PFSK-1 (cell line): ENCODE measurements around the gene GJD2.
A peak's percentile ranks its signal among the peaks of the same experiment; 100 is the strongest.

ENCODE experiments used
- FOXP2 ChIP-seq: optimal IDR thresholded peaks from 2 replicates; pipeline ENCODE3; 2011; ENCODE audit warnings: borderline replicate concordance, control low read depth, inconsistent platforms; ENCODE audit not compliant: insufficient read depth; ENCODE audit errors: extremely low read length, extremely low read depth
- POLR2AphosphoS5 ChIP-seq: IDR thresholded peaks from 2 replicates; pipeline ENCODE4 v1.6.1; 2012; ENCODE audit warnings: low read depth, mild to moderate bottlenecking, control low read depth, low read length, moderate library complexity
- SIN3A ChIP-seq: IDR thresholded peaks from 2 replicates; pipeline ENCODE4 v1.6.1; 2012; ENCODE audit warnings: mild to moderate bottlenecking, low read length, moderate library complexity, borderline replicate concordance; ENCODE audit not compliant: insufficient read depth
- TAF1 ChIP-seq: IDR thresholded peaks from 2 replicates; pipeline ENCODE4 v1.6.1; 2012; ENCODE audit warnings: low read length, control low read depth, borderline replicate concordance; ENCODE audit not compliant: insufficient read depth
- TF ChIP-seq, protein P1 (sequence below), 2 experiments: IDR thresholded peaks; 2 replicates each; pipeline versions ENCODE4 v1.6.1 to v1.8.0; 2011 to 2012; ENCODE audit warnings: low read depth in 2 of 2, low read length in 2 of 2, control low read depth in 1 of 2, inconsistent platforms in 1 of 2, mild to moderate bottlenecking in 1 of 2, moderate library complexity in 1 of 2; ENCODE audit not compliant: insufficient read depth in 1 of 2

Gene GJD2

DNA sequence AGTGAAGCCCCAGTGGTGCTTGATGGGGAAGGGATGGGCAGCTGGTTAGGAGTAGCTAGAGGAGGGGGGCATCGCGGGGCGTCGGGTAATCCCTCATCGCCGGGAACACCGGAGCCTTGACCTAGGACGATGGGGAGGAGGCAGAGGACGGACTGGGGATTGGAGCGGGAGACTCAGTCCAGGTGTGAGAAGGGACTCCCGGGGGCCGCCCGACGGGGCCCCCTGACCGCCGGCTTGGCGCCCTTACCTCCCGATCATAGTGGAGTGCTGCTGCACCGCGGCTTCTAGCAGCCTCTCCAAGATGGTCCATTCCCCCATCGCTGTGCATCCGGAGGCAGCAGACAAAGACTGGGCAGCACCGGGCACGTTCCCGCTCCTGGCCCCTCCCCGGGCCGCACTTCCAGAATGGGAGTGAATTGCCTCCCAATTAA is 612 bp downstream of the GJD2 start:
- TF ChIP-seq POLR2AphosphoS5: no peak

DNA sequence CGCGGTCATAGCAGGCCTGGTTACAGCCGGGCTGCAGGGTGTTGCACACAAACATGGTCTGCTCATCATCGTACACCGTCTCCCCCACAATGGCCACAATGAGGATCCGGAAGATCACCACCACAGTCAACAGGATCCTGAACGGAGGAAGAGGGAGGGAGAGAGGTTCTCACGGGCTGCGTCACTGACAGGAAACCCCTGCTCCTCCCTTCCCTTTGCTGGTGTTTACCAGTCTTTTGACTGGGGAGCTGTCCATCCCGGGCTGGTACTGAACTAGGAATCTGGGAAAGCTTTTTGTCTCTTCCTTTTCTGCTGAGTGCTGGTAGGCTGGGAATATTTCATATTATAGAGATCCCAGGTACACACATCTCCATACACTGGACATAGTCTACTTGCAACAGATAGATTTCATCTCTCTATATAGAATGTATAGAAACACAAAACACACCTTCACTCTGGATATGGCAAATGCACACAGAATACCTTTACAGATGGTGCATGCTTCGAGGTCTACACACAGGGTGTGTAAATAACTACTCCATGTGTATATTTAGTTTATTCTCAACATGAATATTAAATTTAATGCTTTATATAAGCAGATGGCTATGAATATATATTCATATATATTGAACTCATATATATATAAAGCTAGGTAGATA is 1.4 kb downstream of the GJD2 start:
- TF ChIP-seq FOXP2: peak; percentile 95
- TF ChIP-seq, protein P1, sequence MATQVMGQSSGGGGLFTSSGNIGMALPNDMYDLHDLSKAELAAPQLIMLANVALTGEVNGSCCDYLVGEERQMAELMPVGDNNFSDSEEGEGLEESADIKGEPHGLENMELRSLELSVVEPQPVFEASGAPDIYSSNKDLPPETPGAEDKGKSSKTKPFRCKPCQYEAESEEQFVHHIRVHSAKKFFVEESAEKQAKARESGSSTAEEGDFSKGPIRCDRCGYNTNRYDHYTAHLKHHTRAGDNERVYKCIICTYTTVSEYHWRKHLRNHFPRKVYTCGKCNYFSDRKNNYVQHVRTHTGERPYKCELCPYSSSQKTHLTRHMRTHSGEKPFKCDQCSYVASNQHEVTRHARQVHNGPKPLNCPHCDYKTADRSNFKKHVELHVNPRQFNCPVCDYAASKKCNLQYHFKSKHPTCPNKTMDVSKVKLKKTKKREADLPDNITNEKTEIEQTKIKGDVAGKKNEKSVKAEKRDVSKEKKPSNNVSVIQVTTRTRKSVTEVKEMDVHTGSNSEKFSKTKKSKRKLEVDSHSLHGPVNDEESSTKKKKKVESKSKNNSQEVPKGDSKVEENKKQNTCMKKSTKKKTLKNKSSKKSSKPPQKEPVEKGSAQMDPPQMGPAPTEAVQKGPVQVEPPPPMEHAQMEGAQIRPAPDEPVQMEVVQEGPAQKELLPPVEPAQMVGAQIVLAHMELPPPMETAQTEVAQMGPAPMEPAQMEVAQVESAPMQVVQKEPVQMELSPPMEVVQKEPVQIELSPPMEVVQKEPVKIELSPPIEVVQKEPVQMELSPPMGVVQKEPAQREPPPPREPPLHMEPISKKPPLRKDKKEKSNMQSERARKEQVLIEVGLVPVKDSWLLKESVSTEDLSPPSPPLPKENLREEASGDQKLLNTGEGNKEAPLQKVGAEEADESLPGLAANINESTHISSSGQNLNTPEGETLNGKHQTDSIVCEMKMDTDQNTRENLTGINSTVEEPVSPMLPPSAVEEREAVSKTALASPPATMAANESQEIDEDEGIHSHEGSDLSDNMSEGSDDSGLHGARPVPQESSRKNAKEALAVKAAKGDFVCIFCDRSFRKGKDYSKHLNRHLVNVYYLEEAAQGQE (IDR thresholded peaks at IDR 0.05; ENCODE audit: insufficient read depth in 1 of 2, low read depth in 2 of 2, low read length in 2 of 2): peak; percentile 96 to 99
- TF ChIP-seq POLR2AphosphoS5: no peak
- TF ChIP-seq SIN3A: peak; percentile 89; the same call in 1 of the 2 replicates
- no peak for TF ChIP-seq TAF1

DNA sequence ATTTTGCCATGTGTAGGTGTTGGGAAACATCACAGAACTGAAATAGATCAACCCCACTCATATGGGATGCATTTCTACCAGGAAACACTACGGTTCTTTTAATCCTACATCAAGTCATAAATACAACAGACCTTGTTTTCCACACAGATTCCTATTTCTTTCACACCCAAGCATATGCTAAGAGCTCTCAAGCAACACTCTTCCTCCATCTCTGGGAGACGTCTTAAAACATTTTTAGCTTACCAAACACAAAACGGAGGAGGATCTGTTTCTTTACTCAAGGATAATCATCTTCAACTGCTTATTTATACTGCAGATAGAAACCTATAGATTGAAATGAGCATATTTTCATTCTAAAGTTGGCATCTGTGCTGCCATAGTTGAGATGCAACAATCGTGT is 5.1 kb downstream of the GJD2 start:
- TF ChIP-seq SIN3A (no peak), FOXP2 (no peak), POLR2AphosphoS5 (no peak), TAF1 (no peak)
- TF ChIP-seq, protein P1 (IDR thresholded peaks at IDR 0.05; ENCODE audit: insufficient read depth in 1 of 2, low read depth in 2 of 2, low read length in 2 of 2): no peak

DNA sequence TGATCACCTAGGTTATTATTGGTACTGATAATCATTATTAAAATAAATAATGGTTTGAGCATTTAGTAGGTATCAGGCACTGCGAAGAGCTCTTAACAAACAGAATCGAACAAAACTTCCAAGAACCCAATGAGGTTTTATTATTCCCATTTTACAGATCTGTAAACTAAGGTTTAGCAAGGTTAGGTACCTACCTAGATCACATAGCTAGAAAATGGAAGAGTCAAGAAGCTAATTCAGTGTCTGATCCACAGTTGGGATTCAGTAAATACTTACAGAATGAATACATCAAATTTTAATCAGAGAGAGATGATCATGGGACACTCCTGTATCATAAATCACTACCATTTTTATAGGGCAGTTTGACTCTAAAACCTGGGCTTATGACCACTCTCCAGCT is 15.5 kb downstream of the GJD2 start:
- TF ChIP-seq POLR2AphosphoS5: no peak
- no peak for TF ChIP-seq FOXP2
- TF ChIP-seq SIN3A: no peak
- TF ChIP-seq, protein P1 (IDR thresholded peaks at IDR 0.05; ENCODE audit: insufficient read depth in 1 of 2, low read depth in 2 of 2, low read length in 2 of 2): no peak
- TF ChIP-seq TAF1: no peak

DNA sequence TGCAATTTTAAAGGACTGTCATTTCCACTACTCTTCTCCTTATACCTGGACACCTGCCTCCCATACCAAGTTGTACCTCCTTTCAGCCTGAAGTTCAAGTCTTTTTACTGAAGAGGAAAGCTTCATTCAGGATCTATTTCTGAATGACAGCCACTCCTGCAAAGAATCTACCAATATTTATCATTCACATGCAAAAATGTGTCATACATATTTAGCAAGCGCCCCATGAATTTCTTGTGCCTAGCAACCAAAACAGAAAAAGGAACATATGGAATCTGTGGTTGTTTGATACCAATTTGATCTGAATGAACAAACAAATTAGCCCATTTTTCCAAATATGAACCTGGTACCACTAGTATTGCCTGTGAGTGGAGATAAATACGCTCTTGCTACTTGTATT is 16.8 kb downstream of the GJD2 start:
- no peak for TF ChIP-seq TAF1
- no peak for TF ChIP-seq SIN3A
- TF ChIP-seq, protein P1 (IDR thresholded peaks at IDR 0.05; ENCODE audit: insufficient read depth in 1 of 2, low read depth in 2 of 2, low read length in 2 of 2): no peak
- no peak for TF ChIP-seq FOXP2
- no peak for TF ChIP-seq POLR2AphosphoS5
